Measurements from ENCODE around the gene HECTD4. TPM values are rescaled to one million over a fixed set of nuclear protein-coding genes. Genes with fewer than 3 reads are reported as not detected.

Gene HECTD4
- total RNA-seq, 2 donors from 2014 or later, result 46.6 to 48.2 TPM

DNA sequence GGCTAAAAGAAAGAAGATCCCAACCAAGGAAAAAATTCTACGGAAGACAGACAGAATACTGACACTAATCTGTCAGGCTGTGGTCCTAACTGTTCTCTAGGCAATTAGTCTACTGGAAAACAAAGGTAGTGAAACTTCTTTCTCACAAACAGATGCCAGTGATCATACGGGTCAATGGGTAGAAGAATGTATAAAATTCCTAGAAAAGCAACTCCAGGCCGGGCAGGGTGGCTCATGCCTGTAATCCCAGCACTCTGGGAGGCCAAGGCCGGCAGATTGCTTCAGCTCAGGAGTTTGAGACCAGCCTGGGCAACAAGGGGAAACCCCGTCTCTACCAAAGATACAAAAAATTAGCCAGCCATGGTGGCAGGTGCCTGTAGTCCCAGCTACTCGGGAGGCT lies 64.8 kb downstream of the HECTD4 start:
- Mint-ChIP-seq H3K27me3 (ENCODE audit: insufficient read depth) (no peaks in the 10 kb centered on the region), H3K36me3 (ENCODE audit: low read depth) (peaks cover 15% of the 10 kb centered on the region), H3K4me1 (peaks cover 13% of the 10 kb centered on the region), H3K4me3 (no peak overlapping the region), H3K9me3 (no peaks in the 10 kb centered on the region), H3K27ac (no peak overlapping the region)
- Histone ChIP-seq H3K27me3 (ENCODE audit: control insufficient read depth, insufficient read depth, low read length, poor library complexity, severe bottlenecking) (no peaks in the 10 kb centered on the region), H3K4me1 (ENCODE audit: control insufficient read depth, insufficient read depth, low read length) (no peaks in the 10 kb centered on the region), H3K9ac (ENCODE audit: extremely low read depth, low read length, poor library complexity, severe bottlenecking) (no peak overlapping the region), H3K27ac (ENCODE audit: low read depth, low read length) (no peak overlapping the region), H3K36me3 (ENCODE audit: control insufficient read depth, insufficient read depth, low read length) (peaks cover 33% of the 10 kb centered on the region), H3K4me3 (ENCODE audit: low read length) (no peak overlapping the region), H3K9me3 (ENCODE audit: control insufficient read depth, low read length) (no peaks in the 10 kb centered on the region)
- no peak for DNase-seq
- no peak for TF ChIP-seq CTCF (conservative IDR thresholded peaks at IDR 0.05)
- 93 to 94% methylated on average over 5 to 6 of the region's 6 CpGs for WGBS, 2 experiments (ENCODE audit: insufficient coverage in 1 of 2, insufficient read length in 1 of 2)

GRCh38 chr12:112314981-112315380 lies 67.2 kb downstream of the HECTD4 start:
- H3K9me3 ChIP-seq (ENCODE audit: control insufficient read depth, low read length), result no peaks in the 10 kb centered on the region
- no peak for DNase-seq
- peaks cover 43% of the 10 kb centered on the region for H3K36me3 ChIP-seq (ENCODE audit: control insufficient read depth, insufficient read depth, low read length)
- H3K27me3 Mint-ChIP-seq (ENCODE audit: insufficient read depth), result no peaks in the 10 kb centered on the region
- H3K9ac ChIP-seq (ENCODE audit: extremely low read depth, low read length, poor library complexity, severe bottlenecking), result no peak overlapping the region
- H3K4me3 Mint-ChIP-seq, result no peak overlapping the region
- WGBS, 2 experiments (ENCODE audit: insufficient coverage in 1 of 2, insufficient read length in 1 of 2), result 92 to 97% methylated on average over 6 to 7 of the region's 7 CpGs
- H3K27ac Mint-ChIP-seq, result no peak overlapping the region
- H3K36me3 Mint-ChIP-seq (ENCODE audit: low read depth), result peaks cover 17% of the 10 kb centered on the region
- no peaks in the 10 kb centered on the region for H3K9me3 Mint-ChIP-seq
- H3K4me1 ChIP-seq (ENCODE audit: control insufficient read depth, insufficient read depth, low read length), result no peaks in the 10 kb centered on the region
- H3K4me1 Mint-ChIP-seq, result no peaks in the 10 kb centered on the region
- H3K27ac ChIP-seq (ENCODE audit: low read depth, low read length), result no peak overlapping the region
- H3K27me3 ChIP-seq (ENCODE audit: control insufficient read depth, insufficient read depth, low read length, poor library complexity, severe bottlenecking), result no peaks in the 10 kb centered on the region
- TF ChIP-seq CTCF (conservative IDR thresholded peaks at IDR 0.05), result no peak
- no peak overlapping the region for H3K4me3 ChIP-seq (ENCODE audit: low read length)

- H3K4me3 Mint-ChIP-seq, result no peak overlapping the region
- no peak overlapping the region for H3K27ac Mint-ChIP-seq
- H3K9me3 Mint-ChIP-seq, result no peaks in the 10 kb centered on the region
- WGBS, 2 experiments (ENCODE audit: insufficient coverage in 1 of 2, insufficient read length in 1 of 2), result 100% methylated on average over 1 to 2 of the region's 2 CpGs
- H3K36me3 Mint-ChIP-seq (ENCODE audit: low read depth), result peaks cover 23% of the 10 kb centered on the region
- Histone ChIP-seq H3K4me1 (ENCODE audit: control insufficient read depth, insufficient read depth, low read length) (no peaks in the 10 kb centered on the region), H3K27me3 (ENCODE audit: control insufficient read depth, insufficient read depth, low read length, poor library complexity, severe bottlenecking) (no peaks in the 10 kb centered on the region), H3K36me3 (ENCODE audit: control insufficient read depth, insufficient read depth, low read length) (peaks cover 55% of the 10 kb centered on the region), H3K9me3 (ENCODE audit: control insufficient read depth, low read length) (no peaks in the 10 kb centered on the region), H3K27ac (ENCODE audit: low read depth, low read length) (no peak overlapping the region), H3K4me3 (ENCODE audit: low read length) (no peak overlapping the region), H3K9ac (ENCODE audit: extremely low read depth, low read length, poor library complexity, severe bottlenecking) (no peak overlapping the region)
- no peak for DNase-seq
- TF ChIP-seq CTCF (conservative IDR thresholded peaks at IDR 0.05), result no peak
- no peaks in the 10 kb centered on the region for H3K27me3 Mint-ChIP-seq (ENCODE audit: insufficient read depth)
- peaks cover 9% of the 10 kb centered on the region for H3K4me1 Mint-ChIP-seq
These were observed 72.4 kb downstream of the HECTD4 start for GRCh38 chr12:112309797-112310196.

All from endodermal cell (in vitro differentiated cells).